H1 (cell line): Measurements from ENCODE around the gene RIF1. TPM values are rescaled to one million over a fixed set of nuclear protein-coding genes. Genes with fewer than 3 reads are reported as not detected.

ENCODE experiments used
- CTCF ChIA-PET: fragments of 300-600 bp; sonication (Branson Sonifier 250); formaldehyde crosslinking; loops from one replicate; lab custom pipeline; 2021; ENCODE audit not compliant: partially characterized antibody; lab: Charles Lee
- POLR2A ChIA-PET: fragments of 300-600 bp; sonication (Branson Sonifier 250); formaldehyde crosslinking; loops from one replicate; lab custom pipeline; 2021; ENCODE audit warnings: inconsistent platforms; ENCODE audit not compliant: partially characterized antibody; lab: Charles Lee
- DNase-seq, 2 experiments: peaks; one replicate each; pipeline versions ENCODE4 v3.0.0 to v3.0.0-alpha.2; 2010 to 2022; ENCODE audit warnings: low spot score in 2 of 2, low read depth in 1 of 2, mixed read lengths in 1 of 2
- FAIRE-seq: peaks from 2 replicates; lab custom pipeline; 2011; peaks lifted over from hg19 to GRCh38; lab: Jason Lieb, UNC
- H2AFZ ChIP-seq: 2 replicates; pipeline ENCODE4 v1.8.1; 2012; ENCODE audit warnings: low read length, inconsistent platforms
- H2AK5ac ChIP-seq: 2 replicates; pipeline ENCODE4 v1.6.1; 2013; ENCODE audit warnings: low read depth, low read length
- H2BK120ac ChIP-seq: replicated peaks from 2 replicates; pipeline ENCODE3; 2013; ENCODE audit warnings: low read depth, low read length, inconsistent platforms
- H2BK12ac ChIP-seq: 2 replicates; pipeline ENCODE4 v1.6.1; 2013; ENCODE audit warnings: low read depth, low read length
- H2BK15ac ChIP-seq: 2 replicates; pipeline ENCODE4 v1.6.1; 2013; ENCODE audit warnings: low read length
- H2BK20ac ChIP-seq: 2 replicates; pipeline ENCODE4 v1.6.1; 2013; ENCODE audit warnings: low read length
- H2BK5ac ChIP-seq: 2 replicates; pipeline ENCODE4 v1.6.1; 2013; ENCODE audit warnings: low read depth, low read length
- H3K14ac ChIP-seq: 2 replicates; pipeline ENCODE4 v1.6.1; 2013; ENCODE audit warnings: inconsistent platforms; ENCODE audit not compliant: insufficient read length
- H3K18ac ChIP-seq: 2 replicates; pipeline ENCODE4 v1.6.1; 2013; ENCODE audit warnings: low read length; ENCODE audit errors: extremely low read depth
- H3K23ac ChIP-seq: 2 replicates; pipeline ENCODE4 v1.6.1; 2013; ENCODE audit warnings: inconsistent platforms; ENCODE audit not compliant: insufficient read length
- H3K23me2 ChIP-seq: 2 replicates; pipeline ENCODE4 v1.6.1; 2013; ENCODE audit warnings: low read depth, low read length
- H3K27ac ChIP-seq: 2 replicates; pipeline ENCODE4 v1.6.1; 2011; ENCODE audit warnings: low read depth, low read length, inconsistent platforms
- H3K27me3 ChIP-seq, 4 experiments: replicated peaks in 1 of 4; 1 replicate in 1 of 4; 2 replicates in 3 of 4; pipeline versions ENCODE4 v1.6.1 to v1.8.1; 2011 to 2013; ENCODE audit warnings: low read length in 3 of 4, mild to moderate bottlenecking in 3 of 4, inconsistent platforms in 2 of 4, mixed read lengths in 2 of 4, moderate library complexity in 1 of 4; ENCODE audit not compliant: control insufficient read depth in 3 of 4, insufficient read depth in 3 of 4; ENCODE audit errors: extremely low read depth in 1 of 4
- H3K36me3 ChIP-seq, 4 experiments: 2 replicates each; pipeline versions ENCODE4 v1.6.1 to v1.8.1; 2011 to 2013; ENCODE audit warnings: mild to moderate bottlenecking in 4 of 4, low read length in 3 of 4, moderate library complexity in 2 of 4, control low read depth in 1 of 4, inconsistent platforms in 1 of 4; ENCODE audit not compliant: insufficient read depth in 4 of 4, control insufficient read depth in 2 of 4
- H3K4ac ChIP-seq: replicated peaks from 2 replicates; pipeline ENCODE3; 2013; ENCODE audit warnings: low read length, low read depth, mixed read lengths, inconsistent platforms; ENCODE audit not compliant: insufficient read length
- H3K4me1 ChIP-seq, 4 experiments: replicated peaks in 1 of 4; 1 replicate in 1 of 4; 2 replicates in 3 of 4; pipeline versions ENCODE4 v1.6.1 to v1.8.1; 2011 to 2013; ENCODE audit warnings: low read length in 3 of 4, inconsistent platforms in 2 of 4, mixed read lengths in 1 of 4; ENCODE audit not compliant: insufficient read depth in 4 of 4, control insufficient read depth in 3 of 4
- H3K4me2 ChIP-seq, 2 experiments: 2 replicates each; pipeline versions ENCODE4 v1.6.1 to v1.8.1; 2011 to 2013; ENCODE audit warnings: low read depth in 2 of 2, low read length in 2 of 2, control low read depth in 1 of 2, inconsistent platforms in 1 of 2, mild to moderate bottlenecking in 1 of 2; ENCODE audit not compliant: insufficient read depth in 1 of 2
- H3K4me3 ChIP-seq, 4 experiments: fragments of 200-600, 300-600 bp in 1 of 4; sonication (generic), shearing (Covaris generic), sonication (Bioruptor Twin) in 1 of 4; 2 replicates each; pipeline versions ENCODE4 v1.5.1 to v1.8.1; 2011 to 2016; ENCODE audit warnings: low read length in 4 of 4, low read depth in 3 of 4, control low read depth in 2 of 4, inconsistent platforms in 2 of 4, mild to moderate bottlenecking in 2 of 4, mixed read lengths in 1 of 4, moderate library complexity in 1 of 4; ENCODE audit not compliant: insufficient read depth in 2 of 4; ENCODE audit errors: extremely low read depth in 1 of 4
- H3K56ac ChIP-seq: replicated peaks from 2 replicates; pipeline ENCODE3; 2013; ENCODE audit warnings: low read depth, mild to moderate bottlenecking, mixed read lengths, low read length, inconsistent platforms; ENCODE audit not compliant: insufficient read length
- H3K79me1 ChIP-seq: 2 replicates; pipeline ENCODE4 v1.6.1; 2013; ENCODE audit warnings: low read depth, low read length, control low read depth
- H3K79me2 ChIP-seq, 2 experiments: 2 replicates each; pipeline versions ENCODE4 v1.6.1 to v1.8.1; 2012 to 2013; ENCODE audit warnings: low read length in 2 of 2, mild to moderate bottlenecking in 2 of 2, inconsistent platforms in 1 of 2; ENCODE audit not compliant: insufficient read depth in 2 of 2, control insufficient read depth in 1 of 2
- H3K9ac ChIP-seq, 4 experiments: replicated peaks in 1 of 4; 1 replicate in 1 of 4; 2 replicates in 3 of 4; pipeline versions ENCODE4 v1.6.1 to v1.8.1; 2011 to 2013; ENCODE audit warnings: low read depth in 3 of 4, low read length in 3 of 4, control low read depth in 2 of 4, mild to moderate bottlenecking in 2 of 4, moderate library complexity in 2 of 4, inconsistent platforms in 1 of 4; ENCODE audit errors: extremely low read depth in 1 of 4
- H3K9me3 ChIP-seq, 2 experiments: 2 replicates each; pipeline versions ENCODE4 v1.6.1 to v1.8.1; 2012 to 2013; ENCODE audit warnings: mild to moderate bottlenecking in 2 of 2, moderate library complexity in 2 of 2, control low read depth in 1 of 2, inconsistent platforms in 1 of 2, low read depth in 1 of 2, low read length in 1 of 2, mixed read lengths in 1 of 2; ENCODE audit not compliant: insufficient read depth in 2 of 2
- H4K20me1 ChIP-seq, 2 experiments: replicated peaks in 1 of 2; 2 replicates each; pipeline versions ENCODE3 to v1.8.1; 2011 to 2013; ENCODE audit warnings: inconsistent platforms in 2 of 2, low read length in 2 of 2, mild to moderate bottlenecking in 1 of 2; ENCODE audit not compliant: insufficient read depth in 2 of 2, control insufficient read depth in 1 of 2
- H4K5ac ChIP-seq: 2 replicates; pipeline ENCODE4 v1.6.1; 2013; ENCODE audit warnings: low read length, low read depth, mixed read lengths, inconsistent platforms; ENCODE audit not compliant: insufficient read length
- H4K8ac ChIP-seq: 2 replicates; pipeline ENCODE4 v1.8.0; 2013; ENCODE audit warnings: mild to moderate bottlenecking, moderate library complexity, low read length, inconsistent platforms; ENCODE audit not compliant: insufficient read depth; ENCODE audit errors: extremely low read depth
- H4K91ac ChIP-seq: replicated peaks from 2 replicates; pipeline ENCODE3; 2013; ENCODE audit warnings: low read length, mixed read lengths, inconsistent platforms; ENCODE audit not compliant: insufficient read length
- EZH2 ChIP-seq: fragments of 200-600 bp; sonication (generic); IDR thresholded peaks from 2 replicates; pipeline ENCODE4 v1.7.1; 2012; ENCODE audit warnings: low read depth, mild to moderate bottlenecking, moderate library complexity, low read length, inconsistent platforms; ENCODE audit not compliant: severe bottlenecking
- GABPA ChIP-seq: IDR thresholded peaks from 2 replicates; pipeline ENCODE4 v1.6.1; 2011; ENCODE audit warnings: mild to moderate bottlenecking, low read length, moderate library complexity, borderline replicate concordance; ENCODE audit not compliant: insufficient read depth
- JUND ChIP-seq: IDR thresholded peaks from 2 replicates; pipeline ENCODE4 v1.6.1; 2011; ENCODE audit warnings: mild to moderate bottlenecking, improper control_type of control experiment, low read length
- KDM1A ChIP-seq: fragments of 200-600, 300-600 bp; sonication (generic); IDR thresholded peaks from 2 replicates; pipeline ENCODE4 v1.7.1; 2016; ENCODE audit warnings: mild to moderate bottlenecking, low read length, borderline replicate concordance
- RFX5 ChIP-seq: IDR thresholded peaks from 2 replicates; pipeline ENCODE4 v1.6.1; 2011; ENCODE audit warnings: low read depth, low read length, improper control_type of control experiment, borderline replicate concordance
- SAP30 ChIP-seq: fragments of 300-600 bp; sonication (generic); IDR thresholded peaks from 2 replicates; pipeline ENCODE4 v1.7.1; 2012; ENCODE audit warnings: low read length, moderate library complexity, mild to moderate bottlenecking, inconsistent platforms; ENCODE audit not compliant: insufficient read depth, insufficient replicate concordance
- SRF ChIP-seq: IDR thresholded peaks from 2 replicates; pipeline ENCODE4 v1.6.1; 2011; ENCODE audit warnings: mild to moderate bottlenecking, low read depth, low read length, moderate library complexity
- WGBS, 2 experiments: shearing (Covaris generic) in 1 of 2; methylation state at CpG; one replicate each; pipeline versions ENCODE4 v1.1.6 to v1.1.7; 2013 to 2015; ENCODE audit warnings: low lambda C conversion rate in 2 of 2, mixed read lengths in 2 of 2, inconsistent platforms in 1 of 2, low coverage in 1 of 2, missing lambda C conversion rate in 1 of 2; ENCODE audit not compliant: insufficient replicate concordance in 2 of 2, insufficient coverage in 1 of 2, insufficient read length in 1 of 2; ENCODE audit errors: extremely low coverage in 1 of 2, missing lambda C conversion rate in 1 of 2; 5-methylcytosine and 5-hydroxymethylcytosine counted together
- polyA plus RNA-seq, 7 experiments: library from polyadenylated mRNA; depleted of rRNA in 3 of 7; stranded (reverse) in 5 of 7; unstranded in 2 of 7; fragments of >200 nt in 5 of 7; fragments of 200-250 nt in 2 of 7; gene quantifications; 1 replicate in 5 of 7; 2 replicates in 1 of 7; 4 replicates in 1 of 7; pipeline versions ENCODE4 v1.2.1 to v1.2.3, GENCODE V29; 2011 to 2013; ENCODE audit warnings: missing spikeins in 2 of 7, mixed read lengths in 2 of 7
- total RNA-seq: library from RNA; stranded (reverse); fragmentation: NEBNext Ultra II Directional; extraction: Animal tissue kit (Norgen Biotek cat#: 25700); gene quantifications from 2 replicates; pipeline ENCODE4 v1.2.1, GENCODE V29; 2021
- TF ChIP-seq, protein P1 (sequence below): IDR thresholded peaks from 2 replicates; pipeline ENCODE4 v1.6.1; 2012; ENCODE audit warnings: inconsistent platforms
- TF ChIP-seq, protein P2 (sequence below): IDR thresholded peaks from 2 replicates; pipeline ENCODE4 v1.6.1; 2012; ENCODE audit warnings: inconsistent platforms

RIF1 gene
- total and polyA plus RNA-seq, 2 of the 8 experiments (the other 6 are each of a cell fraction or from before 2014, with no cell fraction given): 9.5 to 104 TPM

DNA sequence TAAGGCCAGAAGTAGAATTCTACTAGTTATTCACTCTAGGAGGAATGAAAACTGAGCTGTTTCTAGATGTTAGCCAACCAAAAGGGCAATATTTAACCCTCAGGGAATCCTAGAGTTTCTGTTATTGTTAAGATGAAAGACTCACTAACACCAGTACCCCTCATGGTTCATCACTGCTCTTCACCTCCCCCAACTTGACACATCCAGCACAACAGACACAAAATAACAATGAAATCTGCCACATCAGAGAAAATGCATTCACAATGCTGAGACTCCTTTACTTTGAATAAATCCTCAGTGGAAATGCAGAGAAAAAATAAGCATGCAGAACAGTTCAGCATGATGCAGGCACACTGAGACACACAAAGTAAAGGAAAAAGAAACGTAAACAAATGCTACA lies 111.3 kb downstream of the RIF1 start:
- H4K20me1 ChIP-seq: no peaks in the 10 kb centered on the region
- no peak overlapping the region for H3K14ac ChIP-seq
- H2BK20ac ChIP-seq: no peak overlapping the region
- no peak overlapping the region for H3K18ac ChIP-seq
- no peaks in the 10 kb centered on the region for H3K23me2 ChIP-seq
- 0 out of 2 replicates have a peak overlapping the region, but pooled peaks have one; percentile 32 for H2BK15ac ChIP-seq
- H2AK5ac ChIP-seq: no peak overlapping the region
- H4K91ac ChIP-seq: no peak overlapping the region
- H4K5ac ChIP-seq: no peak overlapping the region
- WGBS, 2 experiments: 62% methylated on average over 1 of the region's 1 CpG; no CpG with 5 or more reads in 1 of the 2 experiments
- H2BK5ac ChIP-seq: no peak overlapping the region
- no peak overlapping the region for H3K9ac ChIP-seq
- no peak overlapping the region for H4K8ac ChIP-seq
- DNase-seq: no peak
- H3K27me3 ChIP-seq: peaks cover 0 to 1% (median 0%) of the 10 kb centered on the region in 4 experiments; a peak in 1 of 7 replicates
- peak overlapping the region; percentile 29; the same call in 1 of the 2 replicates for H2AFZ ChIP-seq
- no peak overlapping the region for H3K4me3 ChIP-seq
- H3K56ac ChIP-seq: no peak overlapping the region
- H3K4ac ChIP-seq: no peak overlapping the region
- ChIA-PET POLR2A (no interaction called here), CTCF (interaction anchor here (1.5 kb wide), 1 partner anchor 84 kb away, joined by 4 read pairs; no protein-coding TSS in a partner anchor)
- H3K79me2 ChIP-seq: no peaks in the 10 kb centered on the region
- H3K79me1 ChIP-seq: no peaks in the 10 kb centered on the region
- FAIRE-seq: peak; percentile 42
- no peak overlapping the region for H3K4me2 ChIP-seq
- no peak overlapping the region for H3K27ac ChIP-seq
- no peaks in the 10 kb centered on the region for H3K9me3 ChIP-seq
- no peaks in the 10 kb centered on the region; a peak in 1 of 8 replicates for H3K36me3 ChIP-seq
- no peak overlapping the region for H2BK12ac ChIP-seq
- H3K4me1 ChIP-seq: peaks cover 0 to 3% (median 0%) of the 10 kb centered on the region in 4 experiments; a peak in 2 of 7 replicates
- no peak overlapping the region for H3K23ac ChIP-seq
- no peak overlapping the region for H2BK120ac ChIP-seq
- no peak for TF ChIP-seq SRF
- TF ChIP-seq SAP30: no peak
- TF ChIP-seq RFX5: no peak
- TF ChIP-seq, protein P1, sequence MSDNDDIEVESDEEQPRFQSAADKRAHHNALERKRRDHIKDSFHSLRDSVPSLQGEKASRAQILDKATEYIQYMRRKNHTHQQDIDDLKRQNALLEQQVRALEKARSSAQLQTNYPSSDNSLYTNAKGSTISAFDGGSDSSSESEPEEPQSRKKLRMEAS: no peak
- TF ChIP-seq, protein P2, sequence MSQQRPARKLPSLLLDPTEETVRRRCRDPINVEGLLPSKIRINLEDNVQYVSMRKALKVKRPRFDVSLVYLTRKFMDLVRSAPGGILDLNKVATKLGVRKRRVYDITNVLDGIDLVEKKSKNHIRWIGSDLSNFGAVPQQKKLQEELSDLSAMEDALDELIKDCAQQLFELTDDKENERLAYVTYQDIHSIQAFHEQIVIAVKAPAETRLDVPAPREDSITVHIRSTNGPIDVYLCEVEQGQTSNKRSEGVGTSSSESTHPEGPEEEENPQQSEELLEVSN: no peak
- TF ChIP-seq KDM1A: no peak
- TF ChIP-seq JUND: no peak
- no peak for TF ChIP-seq GABPA
- no peak for TF ChIP-seq EZH2
